HEK293T (cell line): ENCODE measurements around the gene JPH4.

Experiments
- BHLHE40 ChIP-seq: fragments of 450-650 bp; IDR thresholded peaks from 2 replicates; pipeline ENCODE4 v1.6.1; 2016; ENCODE audit warnings: mild to moderate bottlenecking, moderate library complexity, borderline replicate concordance
- CTBP1 ChIP-seq: fragments of 450-650 bp; IDR thresholded peaks from 2 replicates; pipeline ENCODE4 v1.6.1; 2016; ENCODE audit warnings: borderline replicate concordance
- ELF4 ChIP-seq: fragments of 450-650 bp; IDR thresholded peaks from 2 replicates; pipeline ENCODE4 v1.6.1; 2017; ENCODE audit warnings: antibody characterized with exemption
- FOXA1 ChIP-seq: fragments of 450-650 bp; IDR thresholded peaks from 2 replicates; pipeline ENCODE4 v1.6.1; 2016; ENCODE audit warnings: mild to moderate bottlenecking
- FOXM1 ChIP-seq: fragments of 450-650 bp; IDR thresholded peaks from 2 replicates; pipeline ENCODE4 v1.6.1; 2017; ENCODE audit warnings: mild to moderate bottlenecking, borderline replicate concordance
- L3MBTL2 ChIP-seq: fragments of 450-650 bp; conservative IDR thresholded peaks from 2 replicates; pipeline ENCODE4 v1.6.1; 2016; ENCODE audit warnings: mild to moderate bottlenecking
- LEF1 ChIP-seq: fragments of 450-650 bp; IDR thresholded peaks from 2 replicates; pipeline ENCODE4 v1.6.1; 2017; ENCODE audit warnings: mild to moderate bottlenecking, borderline replicate concordance
- PKNOX1 ChIP-seq: fragments of 450-650 bp; IDR thresholded peaks from 2 replicates; pipeline ENCODE4 v1.6.1; 2016
- SP1 ChIP-seq: fragments of 450-650 bp; IDR thresholded peaks from 2 replicates; pipeline ENCODE4 v1.6.1; 2017
- TARDBP ChIP-seq: fragments of 450-650 bp; IDR thresholded peaks from 2 replicates; pipeline ENCODE4 v1.6.1; 2016

DNA sequence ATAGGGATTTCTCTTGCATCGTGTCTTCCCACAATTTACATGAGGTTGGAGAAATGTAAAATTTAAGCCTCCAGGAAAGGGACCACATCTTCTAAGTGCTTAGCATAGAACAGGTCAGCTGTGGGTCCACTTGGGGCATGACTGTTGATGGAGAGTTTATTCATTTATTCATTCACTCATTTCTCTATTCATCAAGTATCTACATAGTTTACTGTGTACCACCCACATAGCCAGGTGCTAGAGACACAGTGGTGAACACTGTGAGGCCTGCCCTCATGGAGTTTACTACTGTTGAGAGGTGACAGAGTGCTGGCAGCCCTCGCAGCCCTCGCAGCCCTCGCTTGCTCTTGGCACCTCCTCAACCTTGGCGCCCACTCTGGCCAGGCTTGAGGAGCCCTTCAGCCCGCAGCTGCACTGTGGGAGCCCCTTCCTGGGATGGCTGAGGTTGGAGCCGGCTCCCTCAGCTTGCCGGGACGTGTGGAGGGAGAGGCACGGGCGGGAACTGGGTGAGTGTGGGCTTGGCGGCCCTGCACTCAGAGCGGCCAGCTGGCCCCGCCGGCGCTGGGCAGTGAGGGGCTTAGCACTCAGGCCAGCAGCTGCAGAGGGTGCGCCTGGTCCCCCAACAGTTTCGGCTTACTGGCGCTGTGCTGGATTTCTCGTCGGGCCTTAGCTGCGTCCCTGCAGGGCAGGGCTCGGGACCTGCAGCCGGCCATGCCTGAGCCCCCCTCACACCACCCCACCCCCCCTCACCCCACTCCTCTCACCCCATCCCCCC lies 1.7 kb upstream of the JPH4 start:
- TF ChIP-seq FOXA1 (no peak), LEF1 (no peak), TARDBP (no peak), CTBP1 (no peak), PKNOX1 (no peak), ELF4 (no peak), L3MBTL2 (no peak), FOXM1 (no peak), SP1 (no peak), BHLHE40 (no peak)
